ENCODE measurements around the gene SPSB2.

The SPSB2 gene

GRCh38 chr12:6849976-6850560 is 23.0 kb downstream of the SPSB2 start:
- no peak for DNase-seq

GRCh38 chr12:6849427-6849826 is 23.7 kb downstream of the SPSB2 start:
- DNase-seq: no peak

- DNase-seq: no peak
These were observed 25.4 kb downstream of the SPSB2 start for GRCh38 chr12:6847676-6848075.

- no peak for DNase-seq
These were observed 26.7 kb downstream of the SPSB2 start for GRCh38 chr12:6846316-6846869.

- DNase-seq: no peak
These were observed 27.7 kb downstream of the SPSB2 start for GRCh38 chr12:6845395-6845794.

DNA sequence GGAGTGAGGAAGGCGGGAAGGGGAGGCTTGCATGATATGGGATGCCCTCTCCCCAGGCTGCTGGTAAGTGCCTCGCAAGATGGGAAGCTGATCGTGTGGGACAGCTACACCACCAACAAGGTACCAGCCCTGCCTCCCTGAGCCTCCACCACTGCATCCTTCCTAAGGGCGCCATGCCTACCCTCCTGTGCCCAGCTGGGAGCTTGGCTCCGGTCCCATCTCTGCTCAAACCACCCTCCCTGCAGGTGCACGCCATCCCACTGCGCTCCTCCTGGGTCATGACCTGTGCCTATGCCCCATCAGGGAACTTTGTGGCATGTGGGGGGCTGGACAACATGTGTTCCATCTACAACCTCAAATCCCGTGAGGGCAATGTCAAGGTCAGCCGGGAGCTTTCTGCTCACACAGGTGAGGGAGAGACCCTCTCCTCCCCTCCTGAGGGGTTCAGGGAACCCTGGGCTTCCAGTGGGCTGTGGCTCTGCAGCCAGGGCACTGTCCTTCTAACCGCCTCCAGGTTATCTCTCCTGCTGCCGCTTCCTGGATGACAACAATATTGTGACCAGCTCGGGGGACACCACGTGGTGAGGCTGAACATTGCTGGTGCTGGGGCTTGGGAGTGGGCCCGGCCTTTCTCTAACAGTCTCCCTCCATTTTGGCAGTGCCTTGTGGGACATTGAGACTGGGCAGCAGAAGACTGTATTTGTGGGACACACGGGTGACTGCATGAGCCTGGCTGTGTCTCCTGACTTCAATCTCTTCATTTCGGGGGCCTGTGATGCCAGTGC is 29.8 kb downstream of the SPSB2 start:
- no peak for DNase-seq

- DNase-seq: no peak
These were observed 31.0 kb downstream of the SPSB2 start for GRCh38 chr12:6842075-6842474.

- DNase-seq: no peak
These were observed 32.2 kb downstream of the SPSB2 start, which contains the start of gene GNB3 for GRCh38 chr12:6840761-6841515. Gene GNB3 (plus strand): TSS chr12:6840925. CDS start chr12:6841288, 363 bp downstream.

DNA sequence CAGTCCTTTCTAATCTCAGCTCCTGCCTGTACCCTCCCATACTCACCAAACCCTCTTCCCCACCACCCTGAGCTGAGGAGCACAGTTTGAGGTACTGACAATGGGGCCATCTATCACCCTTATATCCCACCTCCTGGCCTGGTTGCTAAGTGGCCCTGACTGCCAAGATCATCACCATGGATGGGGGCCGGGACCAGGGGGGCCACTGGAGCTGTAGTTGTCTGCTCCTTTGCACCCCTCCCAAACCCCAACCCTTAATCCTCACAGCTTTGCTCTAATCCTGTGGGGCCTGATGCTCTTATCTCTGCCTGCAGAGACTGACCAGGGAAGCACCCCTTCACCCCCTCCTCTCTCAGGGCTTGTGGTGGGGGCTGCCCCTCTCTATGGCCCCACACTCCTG is 32.8 kb downstream of the SPSB2 start:
- no peak for DNase-seq

GRCh38 chr12:6839482-6840201 is 33.5 kb downstream of the SPSB2 start:
- no peak for DNase-seq

- DNase-seq: no peak
These were observed 34.2 kb downstream of the SPSB2 start for GRCh38 chr12:6838854-6839253.

- DNase-seq: no peak
These were observed 35.6 kb downstream of the SPSB2 start for GRCh38 chr12:6837370-6838060.

GRCh38 chr12:6836851-6837250 is 36.3 kb downstream of the SPSB2 start:
- no peak for DNase-seq

DNA sequence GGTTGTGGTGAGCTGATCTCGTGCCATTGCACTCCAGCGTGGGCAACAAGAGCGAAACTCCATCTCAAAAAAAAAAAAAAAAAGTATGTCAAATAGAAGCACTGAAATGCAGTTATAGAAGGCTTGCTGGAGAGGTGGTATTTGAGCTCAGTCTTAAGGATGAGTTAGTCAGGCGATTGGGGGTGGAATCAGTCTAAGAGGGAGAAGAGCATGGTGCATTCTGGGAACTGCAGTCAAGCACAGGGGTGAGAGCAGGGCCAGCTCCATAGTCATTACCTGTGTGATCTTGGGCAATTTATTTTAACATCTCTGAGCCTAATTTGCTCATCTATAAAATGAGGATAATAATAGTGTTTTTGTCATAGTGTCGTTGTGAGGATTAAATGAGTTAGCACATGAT is 38.2 kb downstream of the SPSB2 start:
- no peak for DNase-seq

DNA sequence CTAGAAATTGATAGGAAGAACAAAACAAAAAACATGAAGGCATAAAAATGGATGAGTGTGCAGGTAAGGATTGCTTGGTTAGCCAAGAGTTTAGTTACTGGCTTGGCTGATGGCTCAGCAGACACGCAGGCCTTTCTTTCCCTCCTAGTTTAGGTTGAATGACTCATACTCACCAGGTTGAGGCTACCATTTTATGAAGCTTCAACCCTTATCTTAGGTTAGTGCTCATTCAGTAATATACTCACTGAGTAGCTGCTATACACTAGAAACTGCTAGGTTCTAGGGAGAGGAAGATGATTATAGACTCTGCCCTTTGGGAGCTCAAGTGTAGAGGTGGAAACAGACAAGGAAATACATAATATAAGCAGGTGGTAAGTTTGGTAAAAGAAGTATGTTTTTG is 38.8 kb downstream of the SPSB2 start:
- DNase-seq: no peak

DNA sequence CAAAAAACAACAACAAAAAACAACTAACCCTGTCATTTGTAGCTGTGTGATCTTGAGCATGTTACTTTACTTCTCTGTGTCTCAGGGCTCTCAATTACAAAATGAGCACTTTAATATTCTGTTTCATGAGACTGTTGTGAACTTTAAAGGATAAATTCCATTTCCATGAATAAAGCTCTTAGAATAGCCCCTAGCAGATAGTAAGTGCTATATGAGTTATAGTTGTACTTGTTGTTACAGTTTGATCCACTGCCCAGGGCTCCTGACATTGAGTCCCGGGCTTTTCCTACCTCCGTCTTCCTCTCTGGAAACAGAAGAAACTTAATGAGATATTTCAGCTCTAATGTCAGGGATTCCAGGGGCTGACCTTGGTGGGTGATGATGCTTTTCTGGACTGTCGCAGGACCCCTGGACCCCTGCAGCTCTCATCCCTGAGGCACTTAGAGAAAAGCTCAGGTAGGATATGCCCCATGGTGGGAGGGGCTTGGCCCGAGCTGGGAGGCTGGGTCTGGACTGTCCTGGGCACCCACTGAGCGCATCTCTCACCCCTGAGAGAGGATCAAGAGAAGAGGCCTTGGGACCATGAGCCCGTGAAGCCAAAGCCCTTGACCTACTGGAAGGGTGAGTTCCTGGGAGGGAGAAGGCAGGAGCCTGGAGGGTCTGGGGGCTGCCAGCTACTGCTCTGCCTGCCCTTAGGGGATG is 39.8 kb downstream of the SPSB2 start:
- no peak for DNase-seq

DNA sequence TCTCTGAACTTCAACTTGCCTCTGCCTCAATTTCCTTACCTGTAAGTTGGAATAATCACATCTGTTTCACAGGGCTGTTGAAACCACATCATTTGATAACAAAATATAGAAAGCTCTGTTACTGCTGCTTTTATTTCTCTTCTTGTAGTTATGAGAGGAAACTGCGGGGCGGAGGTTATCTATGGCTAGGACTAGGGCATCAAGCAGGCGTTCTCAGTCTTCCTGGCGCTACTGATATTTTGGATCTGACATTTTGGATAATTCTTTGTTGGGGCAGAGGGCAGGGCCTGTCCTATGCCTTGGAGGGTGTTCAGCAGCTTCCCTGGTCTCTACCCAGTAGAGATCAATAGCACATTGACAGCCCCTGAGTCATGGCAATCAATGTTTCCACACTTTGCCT is 41.0 kb downstream of the SPSB2 start:
- no peak for DNase-seq

- DNase-seq: no peak
These were observed 41.6 kb downstream of the SPSB2 start for GRCh38 chr12:6831450-6831995.

- DNase-seq: no peak
These were observed 42.1 kb downstream of the SPSB2 start for GRCh38 chr12:6830999-6831398.

DNA sequence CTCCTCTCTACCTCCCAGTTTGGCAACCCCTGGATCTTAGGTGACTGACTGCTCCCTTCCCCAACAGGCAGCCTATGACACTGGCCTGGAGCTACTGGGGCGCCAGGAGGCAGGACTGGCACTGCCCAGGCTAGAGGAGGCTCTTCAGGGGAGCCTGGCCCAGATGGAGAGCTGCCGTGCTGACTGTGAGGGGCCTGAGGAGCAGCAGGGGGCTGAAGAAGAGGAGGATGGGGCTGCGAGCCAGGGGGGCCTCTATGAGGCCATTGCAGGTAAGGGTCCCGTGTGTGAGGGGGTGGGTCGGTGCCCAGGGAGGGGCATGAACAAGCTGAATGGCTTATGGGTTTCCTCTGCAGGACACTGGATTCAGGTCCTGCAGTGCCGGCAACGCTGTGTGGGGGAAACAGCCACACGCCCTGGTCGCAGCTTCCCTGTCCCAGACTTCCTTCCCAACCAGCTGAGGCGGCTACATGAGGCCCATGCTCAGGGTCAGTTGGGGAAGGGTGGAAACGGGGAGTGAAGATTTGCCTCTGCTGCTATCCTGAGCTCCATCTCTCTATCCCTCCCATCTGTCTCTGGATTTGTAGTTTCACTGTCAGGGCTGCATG is 42.7 kb downstream of the SPSB2 start:
- DNase-seq: no peak

All from activated CD4-positive, alpha-beta T cell treated with anti-CD3 and anti-CD28 coated beads, Interleukin-10, Interleukin-2, amounts not matched to agents 100 ng/mL and 50 ng/mL, durations not matched to agents 16 hours and 8 hours (primary cell).